IMR-90 (cell line): Measurements from ENCODE around the gene SPATS2L. TPM values are rescaled to one million over a fixed set of nuclear protein-coding genes. Genes with fewer than 3 reads are reported as not detected.

Source experiments
- ATAC-seq: fragments of 200-7000 bp; cut with Tn5 transposase; 2 replicates; pipeline ENCODE4 v1.9.1; 2020; ENCODE audit warnings: low read depth, mild to moderate bottlenecking, moderate library complexity
- BruUV-seq: library from RNA; stranded (reverse); fragments of 400-500 nt; replicated peaks from 2 replicates; lab custom pipeline; 2021; lab: Mats Ljungman, UMichigan
- CTCF ChIA-PET: fragments of 300-600 bp; formaldehyde crosslinking; extraction: SDS; loops from one replicate; lab custom pipeline; 2021; ENCODE audit warnings: antibody characterized with exemption; lab: Yijun Ruan, JAX
- POLR2A ChIA-PET: fragments of 300-600 bp; sonication (Branson Sonifier 250); formaldehyde crosslinking; loops from one replicate; lab custom pipeline; 2022; ENCODE audit warnings: antibody characterized with exemption; ENCODE audit not compliant: unreplicated experiment; lab: Charles Lee
- DNase-seq: peaks from one replicate; pipeline ENCODE4 v3.0.0; 2013
- H2AFZ ChIP-seq: replicated peaks from 2 replicates; pipeline ENCODE3; 2013; ENCODE audit warnings: low read length, mild to moderate bottlenecking; ENCODE audit not compliant: poor library complexity
- H2AK5ac ChIP-seq: 2 replicates; pipeline ENCODE4 v1.6.1; 2013; ENCODE audit warnings: low read depth, low read length, inconsistent platforms
- H2AK9ac ChIP-seq: replicated peaks from 2 replicates; pipeline ENCODE3; 2013; ENCODE audit warnings: mild to moderate bottlenecking, low read depth, low read length, moderate library complexity; ENCODE audit not compliant: poor library complexity
- H2BK120ac ChIP-seq: 2 replicates; pipeline ENCODE4 v1.6.1; 2013; ENCODE audit warnings: low read depth, low read length, inconsistent platforms
- H2BK15ac ChIP-seq: 3 replicates; pipeline ENCODE4 v1.6.1; 2013; ENCODE audit warnings: low read depth, low read length, inconsistent platforms
- H2BK20ac ChIP-seq: 2 replicates; pipeline ENCODE4 v1.6.1; 2013; ENCODE audit warnings: low read depth, mild to moderate bottlenecking, inconsistent platforms, low read length, moderate library complexity
- H2BK5ac ChIP-seq: 2 replicates; pipeline ENCODE4 v1.6.1; 2013; ENCODE audit warnings: mild to moderate bottlenecking, low read depth, low read length, inconsistent platforms; ENCODE audit not compliant: poor library complexity, severe bottlenecking
- H3K14ac ChIP-seq: replicated peaks from 2 replicates; pipeline ENCODE4 v1.6.1; 2013; ENCODE audit warnings: low read depth, low read length, inconsistent platforms
- H3K18ac ChIP-seq: 2 replicates; pipeline ENCODE4 v1.6.1; 2013; ENCODE audit warnings: low read depth, low read length, control low read depth
- H3K23ac ChIP-seq: 2 replicates; pipeline ENCODE4 v1.6.1; 2013; ENCODE audit warnings: low read depth, low read length, inconsistent platforms
- H3K27ac ChIP-seq: 2 replicates; pipeline ENCODE4 v1.5.1; 2013; ENCODE audit warnings: mild to moderate bottlenecking, control low read depth, low read length; ENCODE audit not compliant: insufficient read depth
- H3K27me3 ChIP-seq: 2 replicates; pipeline ENCODE4 v1.6.1; 2013; ENCODE audit warnings: low read length; ENCODE audit not compliant: control insufficient read depth, insufficient read depth
- H3K36me3 ChIP-seq: 2 replicates; pipeline ENCODE4 v1.6.1; 2013; ENCODE audit warnings: low read length, mixed read lengths; ENCODE audit not compliant: control insufficient read depth, insufficient read depth
- H3K4ac ChIP-seq: 2 replicates; pipeline ENCODE4 v1.6.1; 2013; ENCODE audit warnings: low read depth, low read length, inconsistent platforms
- H3K4me1 ChIP-seq: 2 replicates; pipeline ENCODE4 v1.6.1; 2013; ENCODE audit warnings: low read length, mixed read lengths; ENCODE audit not compliant: control insufficient read depth, insufficient read depth
- H3K4me2 ChIP-seq: 2 replicates; pipeline ENCODE4 v1.6.1; 2013; ENCODE audit warnings: low read depth, mild to moderate bottlenecking, control low read depth, low read length, moderate library complexity
- H3K4me3 ChIP-seq: 2 replicates; pipeline ENCODE4 v1.5.1; 2013; ENCODE audit warnings: low read depth, mild to moderate bottlenecking, control low read depth, low read length, moderate library complexity; ENCODE audit not compliant: insufficient read depth
- H3K56ac ChIP-seq: 2 replicates; pipeline ENCODE4 v1.6.1; 2013; ENCODE audit warnings: low read length, inconsistent platforms; ENCODE audit not compliant: insufficient read depth; ENCODE audit errors: extremely low read depth
- H3K79me1 ChIP-seq, 2 experiments: 2 replicates each; pipeline ENCODE4 v1.6.1; 2013; ENCODE audit warnings: low read length in 2 of 2, inconsistent platforms in 1 of 2, low read depth in 1 of 2
- H3K9ac ChIP-seq: 2 replicates; pipeline ENCODE4 v1.6.1; 2013; ENCODE audit warnings: low read depth, low read length, control low read depth
- H3K9me1 ChIP-seq: 2 replicates; pipeline ENCODE4 v1.6.1; 2013; ENCODE audit warnings: low read length, inconsistent platforms; ENCODE audit not compliant: insufficient read depth
- H3K9me3 ChIP-seq: 2 replicates; pipeline ENCODE4 v1.6.1; 2013; ENCODE audit warnings: low read length; ENCODE audit not compliant: control insufficient read depth, insufficient read depth
- H4K20me1 ChIP-seq: 2 replicates; pipeline ENCODE4 v1.6.1; 2013; ENCODE audit warnings: low read length, inconsistent platforms; ENCODE audit not compliant: insufficient read depth
- H4K5ac ChIP-seq: 2 replicates; pipeline ENCODE4 v1.6.1; 2013; ENCODE audit warnings: mild to moderate bottlenecking, low read depth, low read length, control low read depth
- H4K8ac ChIP-seq, 2 experiments: 2 replicates each; pipeline ENCODE4 v1.6.1; 2013; ENCODE audit warnings: low read depth in 2 of 2, low read length in 2 of 2, control low read depth in 1 of 2, inconsistent platforms in 1 of 2
- H4K91ac ChIP-seq: 2 replicates; pipeline ENCODE4 v1.6.1; 2013; ENCODE audit warnings: low read depth, low read length, inconsistent platforms; ENCODE audit not compliant: insufficient read depth
- CEBPB ChIP-seq: IDR thresholded peaks from 2 replicates; pipeline ENCODE4 v1.6.1; 2012; ENCODE audit warnings: low read depth, low read length, improper control_type of control experiment
- MAZ ChIP-seq: IDR thresholded peaks from 2 replicates; pipeline ENCODE4 v1.6.1; 2012; ENCODE audit warnings: low read depth, mild to moderate bottlenecking, low read length, improper control_type of control experiment, moderate library complexity, borderline replicate concordance
- NFE2L2 ChIP-seq: fragments of 150-350 bp; IDR thresholded peaks from 2 replicates; pipeline ENCODE4 v1.6.1; 2016; ENCODE audit warnings: low read depth, mild to moderate bottlenecking, low read length
- RFX5 ChIP-seq: IDR thresholded peaks from 2 replicates; pipeline ENCODE4 v1.8.0; 2012; ENCODE audit warnings: low read depth, mild to moderate bottlenecking, low read length, moderate library complexity
- WGBS, 2 experiments: methylation state at CpG; one replicate each; pipeline versions ENCODE4 v1.1.5 to v1.1.7; 2013; ENCODE audit warnings: missing lambda C conversion rate in 2 of 2; ENCODE audit not compliant: insufficient read length in 1 of 2; ENCODE audit errors: extremely low coverage in 2 of 2; 5-methylcytosine and 5-hydroxymethylcytosine counted together
- dilution Hi-C: fragments of 300-500 bp; cut with HindIII; formaldehyde crosslinking; loops from one replicate; pipeline ENCODE4 v1.14.3; 2018; ENCODE audit warnings: low sequenced_read_pairs; ENCODE audit not compliant: unreplicated experiment
- in situ Hi-C: fragments of 300-500 bp; cut with MboI; formaldehyde crosslinking; loops from 3 replicates; pipeline ENCODE4 v1.14.3; 2019; ENCODE audit warnings: low sequenced_read_pairs, inconsistent platforms, mixed read lengths
- intact Hi-C: fragments of 100-400 bp; cut with micrococcal nuclease; formaldehyde crosslinking; loops from 2 replicates; pipeline ENCODE4 v1.10.0; 2022
- polyA plus RNA-seq, 3 experiments: library from polyadenylated mRNA; depleted of rRNA; stranded (reverse); fragments of >200 nt; gene quantifications; 2 replicates each; pipeline ENCODE4 v1.2.3, GENCODE V29; 2012; ENCODE audit warnings: low replicate concordance in 1 of 3
- total RNA-seq: library from RNA; depleted of rRNA; stranded (reverse); fragments of >200 nt; gene quantifications from 2 replicates; pipeline ENCODE4 v1.2.3, GENCODE V29; 2012
- TF ChIP-seq, protein P1 (sequence below): fragments of 150-350 bp; IDR thresholded peaks from 2 replicates; pipeline ENCODE4 v1.6.1; 2016; ENCODE audit warnings: low read depth, mild to moderate bottlenecking, low read length, moderate library complexity, borderline replicate concordance
- TF ChIP-seq, protein P2 (sequence below): fragments of 150-350 bp; IDR thresholded peaks from 2 replicates; pipeline ENCODE4 v1.6.1; 2017; ENCODE audit warnings: mild to moderate bottlenecking, antibody characterized with exemption, low read length, low read depth
- TF ChIP-seq, protein P3 (sequence below): conservative IDR thresholded peaks from 2 replicates; pipeline ENCODE4 v1.5.1; 2012; ENCODE audit warnings: mild to moderate bottlenecking, low read depth, low read length, improper control_type of control experiment

SPATS2L gene
- total and polyA plus RNA-seq, 2 of the 4 experiments (the other 2 are of a cell fraction) = 118 to 155 TPM

DNA sequence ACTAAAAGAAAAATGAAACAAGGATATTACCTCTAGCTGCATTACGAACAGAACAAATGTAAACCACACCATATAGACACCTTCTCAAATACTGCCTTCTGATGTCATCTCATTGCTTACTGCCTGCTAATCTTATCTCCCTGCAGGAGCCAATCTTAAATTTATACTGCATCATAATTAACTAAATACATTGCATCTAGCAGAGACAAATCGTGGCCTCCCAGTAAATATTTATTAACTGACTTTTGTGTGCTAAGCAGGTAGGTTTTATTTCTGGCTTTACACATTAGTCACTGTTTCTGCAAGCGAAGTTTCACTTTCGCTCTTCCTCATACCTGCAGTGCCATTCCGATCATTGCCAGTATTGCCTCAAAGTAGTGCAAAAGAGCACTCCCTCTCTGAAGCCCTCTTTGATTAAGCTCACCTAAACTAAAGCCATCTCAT is 67.5 kb downstream of the SPATS2L start:
- Histone ChIP-seq H3K14ac (no peak overlapping the region), H4K91ac (no peak overlapping the region), H2AK9ac (no peak overlapping the region), H4K20me1 (peaks cover 7% of the 10 kb centered on the region; the same call in 1 of the 2 replicates), H3K4ac (no peak overlapping the region), H2BK5ac (no peak overlapping the region), H3K9me3 (no peaks in the 10 kb centered on the region), H3K23ac (0 out of 2 replicates have a peak overlapping the region, but pooled peaks have one; percentile 3), H4K5ac (no peak overlapping the region), H2AK5ac (no peak overlapping the region), H4K8ac (no peak overlapping the region), H3K9me1 (peaks cover 25% of the 10 kb centered on the region), H3K4me3 (no peak overlapping the region), H2AFZ (no peak overlapping the region), H3K4me1 (peaks cover 21% of the 10 kb centered on the region), H3K36me3 (peaks cover 8% of the 10 kb centered on the region), H3K9ac (no peak overlapping the region), H3K18ac (no peak overlapping the region), H3K4me2 (no peak overlapping the region), H3K27ac (no peak overlapping the region), H2BK20ac (no peak overlapping the region), H3K79me1 (peaks cover 56 to 78% of the 10 kb centered on the region in 2 experiments), H3K56ac (no peak overlapping the region), H2BK15ac (no peak overlapping the region), H2BK120ac (no peak overlapping the region), H3K27me3 (no peaks in the 10 kb centered on the region)
- WGBS, 2 experiments = no CpG with 5 or more reads among the region's 5 CpGs
- ChIA-PET CTCF (no interaction called here), POLR2A (no interaction called here)
- BruUV-seq = no TSS peak
- TF ChIP-seq NFE2L2 (no peak), RFX5 (no peak), CEBPB (no peak), MAZ (no peak)
- TF ChIP-seq, protein P1, sequence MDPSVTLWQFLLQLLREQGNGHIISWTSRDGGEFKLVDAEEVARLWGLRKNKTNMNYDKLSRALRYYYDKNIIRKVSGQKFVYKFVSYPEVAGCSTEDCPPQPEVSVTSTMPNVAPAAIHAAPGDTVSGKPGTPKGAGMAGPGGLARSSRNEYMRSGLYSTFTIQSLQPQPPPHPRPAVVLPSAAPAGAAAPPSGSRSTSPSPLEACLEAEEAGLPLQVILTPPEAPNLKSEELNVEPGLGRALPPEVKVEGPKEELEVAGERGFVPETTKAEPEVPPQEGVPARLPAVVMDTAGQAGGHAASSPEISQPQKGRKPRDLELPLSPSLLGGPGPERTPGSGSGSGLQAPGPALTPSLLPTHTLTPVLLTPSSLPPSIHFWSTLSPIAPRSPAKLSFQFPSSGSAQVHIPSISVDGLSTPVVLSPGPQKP = no peak
- TF ChIP-seq, protein P2, sequence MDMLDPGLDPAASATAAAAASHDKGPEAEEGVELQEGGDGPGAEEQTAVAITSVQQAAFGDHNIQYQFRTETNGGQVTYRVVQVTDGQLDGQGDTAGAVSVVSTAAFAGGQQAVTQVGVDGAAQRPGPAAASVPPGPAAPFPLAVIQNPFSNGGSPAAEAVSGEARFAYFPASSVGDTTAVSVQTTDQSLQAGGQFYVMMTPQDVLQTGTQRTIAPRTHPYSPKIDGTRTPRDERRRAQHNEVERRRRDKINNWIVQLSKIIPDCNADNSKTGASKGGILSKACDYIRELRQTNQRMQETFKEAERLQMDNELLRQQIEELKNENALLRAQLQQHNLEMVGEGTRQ = no peak
- TF ChIP-seq, protein P3, sequence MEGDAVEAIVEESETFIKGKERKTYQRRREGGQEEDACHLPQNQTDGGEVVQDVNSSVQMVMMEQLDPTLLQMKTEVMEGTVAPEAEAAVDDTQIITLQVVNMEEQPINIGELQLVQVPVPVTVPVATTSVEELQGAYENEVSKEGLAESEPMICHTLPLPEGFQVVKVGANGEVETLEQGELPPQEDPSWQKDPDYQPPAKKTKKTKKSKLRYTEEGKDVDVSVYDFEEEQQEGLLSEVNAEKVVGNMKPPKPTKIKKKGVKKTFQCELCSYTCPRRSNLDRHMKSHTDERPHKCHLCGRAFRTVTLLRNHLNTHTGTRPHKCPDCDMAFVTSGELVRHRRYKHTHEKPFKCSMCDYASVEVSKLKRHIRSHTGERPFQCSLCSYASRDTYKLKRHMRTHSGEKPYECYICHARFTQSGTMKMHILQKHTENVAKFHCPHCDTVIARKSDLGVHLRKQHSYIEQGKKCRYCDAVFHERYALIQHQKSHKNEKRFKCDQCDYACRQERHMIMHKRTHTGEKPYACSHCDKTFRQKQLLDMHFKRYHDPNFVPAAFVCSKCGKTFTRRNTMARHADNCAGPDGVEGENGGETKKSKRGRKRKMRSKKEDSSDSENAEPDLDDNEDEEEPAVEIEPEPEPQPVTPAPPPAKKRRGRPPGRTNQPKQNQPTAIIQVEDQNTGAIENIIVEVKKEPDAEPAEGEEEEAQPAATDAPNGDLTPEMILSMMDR = no peak
- in situ Hi-C loops (no loop called here), intact Hi-C loops (no loop called here), dilution Hi-C loops (no loop called here)
- no peak for DNase-seq
- no peak for ATAC-seq
